Mesenchymal stem cell (in vitro differentiated cells and primary cell): ENCODE measurements around the gene IGF2BP1.

Source experiments
- DNase-seq: peaks from one replicate; pipeline ENCODE4 v3.0.0-alpha.2; 2013
- H2AFZ ChIP-seq: one replicate; pipeline ENCODE4 v1.6.1; 2013; ENCODE audit warnings: low read depth, mild to moderate bottlenecking, control low read depth, inconsistent platforms, low read length, moderate library complexity
- H2AK5ac ChIP-seq: 2 replicates; pipeline ENCODE4 v1.6.1; 2013; ENCODE audit warnings: low read length, moderate library complexity, mild to moderate bottlenecking, inconsistent platforms; ENCODE audit not compliant: severe bottlenecking
- H2BK120ac ChIP-seq: one replicate; pipeline ENCODE4 v1.6.1; 2013; ENCODE audit warnings: low read depth, mild to moderate bottlenecking, inconsistent platforms, low read length, moderate library complexity
- H2BK12ac ChIP-seq, 2 experiments: one replicate each; pipeline ENCODE4 v1.6.1; 2013; ENCODE audit warnings: inconsistent platforms in 2 of 2, low read length in 2 of 2, mild to moderate bottlenecking in 2 of 2, moderate library complexity in 2 of 2, control low read depth in 1 of 2
- H2BK15ac ChIP-seq: one replicate; pipeline ENCODE4 v1.6.1; 2013; ENCODE audit warnings: mild to moderate bottlenecking, low read depth, inconsistent platforms; ENCODE audit not compliant: poor library complexity, severe bottlenecking
- H2BK5ac ChIP-seq: 2 replicates; pipeline ENCODE4 v1.6.1; 2013; ENCODE audit warnings: low read depth, mild to moderate bottlenecking, low read length, control low read depth, inconsistent platforms; ENCODE audit not compliant: poor library complexity, severe bottlenecking
- H3K14ac ChIP-seq, 2 experiments: one replicate each; pipeline ENCODE4 v1.6.1; 2013; ENCODE audit warnings: inconsistent platforms in 2 of 2, low read length in 2 of 2, control low read depth in 1 of 2, mild to moderate bottlenecking in 1 of 2, moderate library complexity in 1 of 2
- H3K18ac ChIP-seq, 2 experiments: one replicate each; pipeline ENCODE4 v1.6.1; 2013; ENCODE audit warnings: inconsistent platforms in 2 of 2, low read length in 2 of 2, control low read depth in 1 of 2, low read depth in 1 of 2, mild to moderate bottlenecking in 1 of 2
- H3K23ac ChIP-seq, 2 experiments: one replicate each; pipeline ENCODE4 v1.6.1; 2013; ENCODE audit warnings: inconsistent platforms in 2 of 2, low read length in 2 of 2, mild to moderate bottlenecking in 2 of 2, moderate library complexity in 2 of 2, control low read depth in 1 of 2
- H3K27ac ChIP-seq: 2 replicates; pipeline ENCODE4 v1.5.1; 2013; ENCODE audit warnings: mild to moderate bottlenecking, moderate library complexity, low read length, control low read depth, inconsistent platforms; ENCODE audit not compliant: poor library complexity, severe bottlenecking
- H3K27me3 ChIP-seq, 2 experiments: 2 replicates each; pipeline versions ENCODE4 v1.6.1 to v1.7.0; 2013; ENCODE audit warnings: low read length in 2 of 2, mild to moderate bottlenecking in 2 of 2, moderate library complexity in 2 of 2, control low read depth in 1 of 2, inconsistent platforms in 1 of 2; ENCODE audit not compliant: control insufficient read depth in 1 of 2, insufficient read depth in 1 of 2
- H3K36me3 ChIP-seq, 2 experiments: 2 replicates each; pipeline versions ENCODE4 v1.6.1 to v1.7.0; 2013; ENCODE audit warnings: low read length in 2 of 2, control low read depth in 1 of 2, inconsistent platforms in 1 of 2, low read depth in 1 of 2, mild to moderate bottlenecking in 1 of 2; ENCODE audit not compliant: insufficient read depth in 2 of 2, control insufficient read depth in 1 of 2
- H3K4ac ChIP-seq, 2 experiments: one replicate each; pipeline ENCODE4 v1.6.1; 2013; ENCODE audit warnings: inconsistent platforms in 2 of 2, low read length in 2 of 2, mild to moderate bottlenecking in 2 of 2, moderate library complexity in 2 of 2, control low read depth in 1 of 2, low read depth in 1 of 2
- H3K4me1 ChIP-seq: 2 replicates; pipeline ENCODE4 v1.6.1; 2013; ENCODE audit warnings: low read depth, low read length, control low read depth; ENCODE audit not compliant: control insufficient read depth, insufficient read depth
- H3K4me2 ChIP-seq: 2 replicates; pipeline ENCODE4 v1.6.1; 2013; ENCODE audit warnings: low read length, mild to moderate bottlenecking, inconsistent platforms; ENCODE audit not compliant: poor library complexity, severe bottlenecking
- H3K4me3 ChIP-seq, 2 experiments: 2 replicates each; pipeline versions ENCODE4 v1.5.1 to v1.7.0; 2013; ENCODE audit warnings: low read length in 2 of 2, mild to moderate bottlenecking in 2 of 2, control low read depth in 1 of 2, low read depth in 1 of 2; ENCODE audit not compliant: insufficient read depth in 1 of 2
- H3K79me1 ChIP-seq: replicated peaks from 2 replicates; pipeline ENCODE4 v1.6.1; 2013; ENCODE audit warnings: mild to moderate bottlenecking, control low read depth, low read length, inconsistent platforms; ENCODE audit not compliant: poor library complexity, severe bottlenecking
- H3K9ac ChIP-seq: 2 replicates; pipeline ENCODE4 v1.7.0; 2013; ENCODE audit warnings: mild to moderate bottlenecking, low read length, moderate library complexity
- H3K9me3 ChIP-seq: 2 replicates; pipeline ENCODE4 v1.7.0; 2013; ENCODE audit warnings: mild to moderate bottlenecking, low read length; ENCODE audit not compliant: control insufficient read depth
- H4K8ac ChIP-seq: one replicate; pipeline ENCODE4 v1.6.1; 2013; ENCODE audit warnings: inconsistent platforms, mild to moderate bottlenecking, low read length, moderate library complexity
- H4K91ac ChIP-seq: one replicate; pipeline ENCODE4 v1.6.1; 2013; ENCODE audit warnings: mild to moderate bottlenecking, low read length, inconsistent platforms
- WGBS: methylation state at CpG from one replicate; pipeline ENCODE4 v1.1.7; 2013; ENCODE audit warnings: mixed read lengths; 5-methylcytosine and 5-hydroxymethylcytosine counted together

IGF2BP1 gene

GRCh38 chr17:48985436-48986245 lies 11.5 kb upstream of the IGF2BP1 start:
- no peak overlapping the region for H3K4me2 ChIP-seq
- no peak overlapping the region for H3K14ac ChIP-seq
- no peak overlapping the region for H4K91ac ChIP-seq
- no peak overlapping the region for H3K4ac ChIP-seq
- H3K79me1 ChIP-seq, result no peaks in the 10 kb centered on the region
- H3K9me3 ChIP-seq, result peaks cover 3% of the 10 kb centered on the region
- no peaks in the 10 kb centered on the region for H3K4me1 ChIP-seq
- no peak overlapping the region for H3K4me3 ChIP-seq
- H2BK120ac ChIP-seq, result no peak overlapping the region
- no peak overlapping the region for H3K18ac ChIP-seq
- H2AFZ ChIP-seq, result no peak overlapping the region
- H3K23ac ChIP-seq, result no peak overlapping the region
- H3K36me3 ChIP-seq, result no peaks in the 10 kb centered on the region
- H3K27me3 ChIP-seq, result peaks cover 7 to 34% of the 10 kb centered on the region in 2 experiments
- H3K27ac ChIP-seq, result no peak overlapping the region
- no peak overlapping the region for H3K9ac ChIP-seq
- no peak overlapping the region for H2BK15ac ChIP-seq
- no peak overlapping the region for H4K8ac ChIP-seq
- DNase-seq, result no peak
- no peak overlapping the region for H2BK5ac ChIP-seq
- H2AK5ac ChIP-seq, result no peak overlapping the region
- no peak overlapping the region for H2BK12ac ChIP-seq
- WGBS, result 93% methylated on average over 11 of the region's 13 CpGs

- no CpG with 5 or more reads among the region's 4 CpGs for WGBS
- Histone ChIP-seq H3K23ac (no peak overlapping the region), H2BK15ac (no peak overlapping the region), H3K9me3 (no peaks in the 10 kb centered on the region), H3K4me1 (no peaks in the 10 kb centered on the region), H3K4ac (no peak overlapping the region), H2BK12ac (no peak overlapping the region), H4K8ac (no peak overlapping the region), H3K18ac (no peak overlapping the region), H3K27ac (no peak overlapping the region), H3K36me3 (no peaks in the 10 kb centered on the region), H3K14ac (no peak overlapping the region), H3K9ac (no peak overlapping the region), H3K4me2 (no peak overlapping the region), H3K79me1 (no peaks in the 10 kb centered on the region), H3K27me3 (peaks cover 12 to 65% of the 10 kb centered on the region in 2 experiments), H3K4me3 (no peak overlapping the region), H2AFZ (no peak overlapping the region), H2BK120ac (no peak overlapping the region), H2BK5ac (no peak overlapping the region), H4K91ac (no peak overlapping the region), H2AK5ac (no peak overlapping the region)
- DNase-seq, result no peak
Measured at GRCh38 chr17:48989100-48989499, 8.1 kb upstream of the IGF2BP1 start.

GRCh38 chr17:48990882-48991357 lies 6.3 kb upstream of the IGF2BP1 start:
- H3K4ac ChIP-seq, result no peak overlapping the region
- no peak overlapping the region for H3K4me3 ChIP-seq
- no peaks in the 10 kb centered on the region for H3K36me3 ChIP-seq
- WGBS, result 8% methylated on average over 2 of the region's 2 CpGs
- no peak overlapping the region for H3K18ac ChIP-seq
- H4K91ac ChIP-seq, result no peak overlapping the region
- no peak overlapping the region for H2BK120ac ChIP-seq
- H2BK12ac ChIP-seq, result no peak overlapping the region
- peaks cover 25 to 72% of the 10 kb centered on the region in 2 experiments for H3K27me3 ChIP-seq
- peaks cover 7% of the 10 kb centered on the region for H3K4me1 ChIP-seq
- H2BK15ac ChIP-seq, result no peak overlapping the region
- no peak overlapping the region for H3K9ac ChIP-seq
- H3K27ac ChIP-seq, result no peak overlapping the region
- no peaks in the 10 kb centered on the region for H3K79me1 ChIP-seq
- H3K4me2 ChIP-seq, result no peak overlapping the region
- no peak overlapping the region for H3K14ac ChIP-seq
- no peaks in the 10 kb centered on the region for H3K9me3 ChIP-seq
- H2AFZ ChIP-seq, result no peak overlapping the region
- no peak overlapping the region for H3K23ac ChIP-seq
- H2AK5ac ChIP-seq, result no peak overlapping the region
- H2BK5ac ChIP-seq, result no peak overlapping the region
- no peak overlapping the region for H4K8ac ChIP-seq
- DNase-seq, result no peak

- Histone ChIP-seq H4K91ac (no peak overlapping the region), H3K4me1 (peaks cover 14% of the 10 kb centered on the region), H2AK5ac (no peak overlapping the region), H3K79me1 (peaks cover 1% of the 10 kb centered on the region), H3K9me3 (no peaks in the 10 kb centered on the region), H3K4me2 (no peak overlapping the region), H3K23ac (no peak overlapping the region), H3K4ac (no peak overlapping the region), H3K4me3 (no peak overlapping the region), H3K27ac (no peak overlapping the region), H3K18ac (no peak overlapping the region), H2BK5ac (no peak overlapping the region), H4K8ac (no peak overlapping the region), H3K9ac (no peak overlapping the region), H2BK12ac (no peak overlapping the region), H3K14ac (no peak overlapping the region), H2BK120ac (no peak overlapping the region), H2BK15ac (no peak overlapping the region), H3K27me3 (peaks cover 25 to 81% of the 10 kb centered on the region in 2 experiments), H3K36me3 (no peaks in the 10 kb centered on the region), H2AFZ (no peak overlapping the region)
- 13% methylated on average over 1 of the region's 2 CpGs for WGBS
- no peak for DNase-seq
Measured at GRCh38 chr17:48992444-48992843, 4.7 kb upstream of the IGF2BP1 start.
